Esophagus muscularis mucosa (tissue), 4 donors: ENCODE measurements around the gene TECRL.

Experiments used
- CTCF ChIP-seq, 3 experiments: fragments of 200-600 bp in 2 of 3; fragments of 450-650 bp in 1 of 3; sonication (generic) in 2 of 3; IDR thresholded peaks; one replicate each; pipeline ENCODE4 v1.5.1; 2017 to 2019; ENCODE audit warnings: antibody characterized with exemption in 3 of 3, mild to moderate bottlenecking in 2 of 3, moderate library complexity in 1 of 3
- EP300 ChIP-seq: sonication (generic); formaldehyde crosslinking; IDR thresholded peaks from one replicate; pipeline ENCODE4 v1.6.1; 2017; ENCODE audit warnings: antibody characterized with exemption
- POLR2A ChIP-seq: fragments of 450-650 bp; IDR thresholded peaks from one replicate; pipeline ENCODE4 v1.6.1; 2017; ENCODE audit warnings: antibody characterized with exemption, moderate library complexity, mild to moderate bottlenecking, low read depth
- POLR2AphosphoS5 ChIP-seq, 2 donors: sonication (generic); formaldehyde crosslinking; IDR thresholded peaks; one replicate each; pipeline ENCODE4 v1.6.1; 2017; ENCODE audit warnings: antibody characterized with exemption in 2 of 2

DNA sequence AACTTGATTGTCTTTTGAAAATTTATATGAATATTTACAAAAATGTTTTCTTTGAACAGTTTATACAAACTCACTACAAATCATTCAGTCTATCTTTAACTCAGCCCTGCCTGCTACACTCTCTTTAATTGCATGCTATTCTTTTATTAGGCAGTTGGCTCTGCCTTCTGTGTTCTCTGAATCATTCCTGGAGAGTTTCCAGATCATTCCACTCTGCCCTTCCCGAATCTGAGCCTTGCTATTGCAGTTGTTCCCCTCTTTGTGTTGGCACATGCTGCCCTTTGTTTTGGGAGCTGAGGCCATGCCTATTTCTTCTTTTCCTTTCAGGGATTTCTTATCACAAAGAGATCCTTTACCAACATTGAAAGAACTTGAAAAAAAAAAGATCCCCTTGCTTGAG, 8.7 kb upstream of the TECRL start:
- TF ChIP-seq CTCF (IDR thresholded peaks at IDR 0.05) (no peak), POLR2AphosphoS5 (IDR thresholded peaks at IDR 0.05) (no peak), POLR2A (no peak), EP300 (no peak)
